PFSK-1 (cell line): ENCODE results near the gene LRRC4C.

ENCODE experiments used
- FOXP2 ChIP-seq: optimal IDR thresholded peaks from 2 replicates; pipeline ENCODE3; 2011; ENCODE audit warnings: borderline replicate concordance, control low read depth, inconsistent platforms; ENCODE audit not compliant: insufficient read depth; ENCODE audit errors: extremely low read length, extremely low read depth
- POLR2AphosphoS5 ChIP-seq: IDR thresholded peaks from 2 replicates; pipeline ENCODE4 v1.6.1; 2012; ENCODE audit warnings: low read depth, mild to moderate bottlenecking, control low read depth, low read length, moderate library complexity
- SIN3A ChIP-seq: IDR thresholded peaks from 2 replicates; pipeline ENCODE4 v1.6.1; 2012; ENCODE audit warnings: mild to moderate bottlenecking, low read length, moderate library complexity, borderline replicate concordance; ENCODE audit not compliant: insufficient read depth
- TAF1 ChIP-seq: IDR thresholded peaks from 2 replicates; pipeline ENCODE4 v1.6.1; 2012; ENCODE audit warnings: low read length, control low read depth, borderline replicate concordance; ENCODE audit not compliant: insufficient read depth
- TF ChIP-seq, protein P1 (sequence below), 2 experiments: IDR thresholded peaks; 2 replicates each; pipeline versions ENCODE4 v1.6.1 to v1.8.0; 2011 to 2012; ENCODE audit warnings: low read depth in 2 of 2, low read length in 2 of 2, control low read depth in 1 of 2, inconsistent platforms in 1 of 2, mild to moderate bottlenecking in 1 of 2, moderate library complexity in 1 of 2; ENCODE audit not compliant: insufficient read depth in 1 of 2

DNA sequence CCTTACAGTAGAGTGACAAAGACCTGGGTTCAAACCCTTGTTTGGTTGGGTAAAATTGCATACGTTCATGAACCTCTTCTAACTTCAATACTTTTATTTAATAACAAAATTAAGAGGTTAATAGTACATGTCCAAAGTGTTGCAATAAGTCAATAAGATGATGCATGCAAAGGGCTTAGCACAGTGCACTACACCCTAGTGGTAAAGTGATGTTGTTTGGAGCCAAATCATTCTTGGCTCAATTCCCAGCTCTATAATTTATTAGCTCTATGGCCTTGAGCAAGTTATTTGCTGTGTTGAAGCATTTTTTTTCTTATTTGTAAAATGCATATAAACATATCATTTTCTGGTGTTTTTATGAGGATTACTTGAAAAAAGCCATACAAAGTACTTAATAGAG lies 945.3 kb downstream of the LRRC4C start:
- no peak for TF ChIP-seq POLR2AphosphoS5
- TF ChIP-seq, protein P1, sequence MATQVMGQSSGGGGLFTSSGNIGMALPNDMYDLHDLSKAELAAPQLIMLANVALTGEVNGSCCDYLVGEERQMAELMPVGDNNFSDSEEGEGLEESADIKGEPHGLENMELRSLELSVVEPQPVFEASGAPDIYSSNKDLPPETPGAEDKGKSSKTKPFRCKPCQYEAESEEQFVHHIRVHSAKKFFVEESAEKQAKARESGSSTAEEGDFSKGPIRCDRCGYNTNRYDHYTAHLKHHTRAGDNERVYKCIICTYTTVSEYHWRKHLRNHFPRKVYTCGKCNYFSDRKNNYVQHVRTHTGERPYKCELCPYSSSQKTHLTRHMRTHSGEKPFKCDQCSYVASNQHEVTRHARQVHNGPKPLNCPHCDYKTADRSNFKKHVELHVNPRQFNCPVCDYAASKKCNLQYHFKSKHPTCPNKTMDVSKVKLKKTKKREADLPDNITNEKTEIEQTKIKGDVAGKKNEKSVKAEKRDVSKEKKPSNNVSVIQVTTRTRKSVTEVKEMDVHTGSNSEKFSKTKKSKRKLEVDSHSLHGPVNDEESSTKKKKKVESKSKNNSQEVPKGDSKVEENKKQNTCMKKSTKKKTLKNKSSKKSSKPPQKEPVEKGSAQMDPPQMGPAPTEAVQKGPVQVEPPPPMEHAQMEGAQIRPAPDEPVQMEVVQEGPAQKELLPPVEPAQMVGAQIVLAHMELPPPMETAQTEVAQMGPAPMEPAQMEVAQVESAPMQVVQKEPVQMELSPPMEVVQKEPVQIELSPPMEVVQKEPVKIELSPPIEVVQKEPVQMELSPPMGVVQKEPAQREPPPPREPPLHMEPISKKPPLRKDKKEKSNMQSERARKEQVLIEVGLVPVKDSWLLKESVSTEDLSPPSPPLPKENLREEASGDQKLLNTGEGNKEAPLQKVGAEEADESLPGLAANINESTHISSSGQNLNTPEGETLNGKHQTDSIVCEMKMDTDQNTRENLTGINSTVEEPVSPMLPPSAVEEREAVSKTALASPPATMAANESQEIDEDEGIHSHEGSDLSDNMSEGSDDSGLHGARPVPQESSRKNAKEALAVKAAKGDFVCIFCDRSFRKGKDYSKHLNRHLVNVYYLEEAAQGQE (IDR thresholded peaks at IDR 0.05; ENCODE audit: insufficient read depth in 1 of 2, low read depth in 2 of 2, low read length in 2 of 2), result no peak
- no peak for TF ChIP-seq SIN3A
- no peak for TF ChIP-seq TAF1
- no peak for TF ChIP-seq FOXP2
